Measurements from ENCODE around the gene KRTAP16-1. TPM values are rescaled to one million over a fixed set of nuclear protein-coding genes. Genes with fewer than 3 reads are reported as not detected.
A peak's percentile ranks its signal among the peaks of the same experiment; 100 is the strongest.

The KRTAP16-1 gene
- polyA plus RNA-seq, 1 donor, result not detected

- Histone ChIP-seq H3K36me3 (ENCODE audit: control insufficient read depth, insufficient read depth, low read length) (no peaks in the 10 kb centered on the region), H3K4me1 (ENCODE audit: control insufficient read depth, insufficient read depth, low read length) (no peaks in the 10 kb centered on the region), H3K9me3 (ENCODE audit: control insufficient read depth, low read depth, low read length) (no peaks in the 10 kb centered on the region), H3K4me3 (ENCODE audit: low read length) (no peak overlapping the region), H3K27ac (ENCODE audit: low read length) (no peak overlapping the region), H3K27me3 (ENCODE audit: control insufficient read depth, insufficient read depth, low read length) (no peaks in the 10 kb centered on the region)
- DNase-seq, result peak in 1 of 2 donors; percentile 18
- WGBS (ENCODE audit: insufficient coverage, low lambda C conversion rate), result 0% methylated on average over 1 of the region's 13 CpGs
These were observed 20.3 kb upstream of the KRTAP16-1 start for GRCh38 chr17:41329279-41329948.

GRCh38 chr17:41328207-41328606, 19.1 kb upstream of the KRTAP16-1 start:
- no peak for DNase-seq
- Histone ChIP-seq H3K4me3 (ENCODE audit: low read length) (no peak overlapping the region), H3K36me3 (ENCODE audit: control insufficient read depth, insufficient read depth, low read length) (no peaks in the 10 kb centered on the region), H3K9me3 (ENCODE audit: control insufficient read depth, low read depth, low read length) (no peaks in the 10 kb centered on the region), H3K27me3 (ENCODE audit: control insufficient read depth, insufficient read depth, low read length) (no peaks in the 10 kb centered on the region), H3K27ac (ENCODE audit: low read length) (no peak overlapping the region), H3K4me1 (ENCODE audit: control insufficient read depth, insufficient read depth, low read length) (no peaks in the 10 kb centered on the region)
- WGBS (ENCODE audit: insufficient coverage, low lambda C conversion rate), result no CpG with 5 or more reads among the region's 7 CpGs

DNA sequence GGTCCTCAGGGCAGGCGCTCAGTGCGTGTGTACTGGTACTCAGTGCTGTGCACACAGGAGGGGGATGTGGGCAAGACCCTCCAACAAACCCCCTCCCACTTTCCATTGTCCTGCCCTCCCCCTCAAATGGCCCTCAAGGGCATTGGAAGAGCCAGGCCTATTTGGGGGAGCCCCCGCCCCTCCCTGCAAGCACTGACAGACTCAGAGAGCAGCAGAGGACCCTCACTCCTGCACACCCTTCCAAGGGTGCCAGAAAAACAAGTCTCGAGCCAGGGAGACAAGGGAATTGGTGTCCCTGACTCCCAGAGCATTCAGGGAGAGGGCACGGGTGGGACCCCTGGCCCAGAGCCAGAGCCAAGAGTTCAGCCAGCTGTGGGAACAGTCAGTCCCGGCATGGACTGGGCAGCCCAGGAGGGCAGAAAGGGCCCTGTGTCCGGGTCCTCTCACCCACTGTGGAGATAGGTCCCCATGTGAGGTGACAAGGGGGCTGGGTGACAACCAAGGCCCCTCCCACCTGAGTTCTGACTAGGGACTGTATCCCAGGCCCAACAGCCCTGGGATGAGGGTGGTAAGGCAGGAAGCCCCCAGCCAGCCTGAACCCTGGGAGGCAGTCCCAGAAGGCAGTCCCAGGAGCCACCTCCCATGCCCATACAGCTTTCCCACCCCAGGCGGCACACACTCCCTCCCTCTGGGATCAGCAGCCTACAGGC, 18.5 kb upstream of the KRTAP16-1 start:
- Histone ChIP-seq H3K27me3 (ENCODE audit: control insufficient read depth, insufficient read depth, low read length) (no peaks in the 10 kb centered on the region), H3K4me1 (ENCODE audit: control insufficient read depth, insufficient read depth, low read length) (no peaks in the 10 kb centered on the region), H3K9me3 (ENCODE audit: control insufficient read depth, low read depth, low read length) (no peaks in the 10 kb centered on the region), H3K27ac (ENCODE audit: low read length) (no peak overlapping the region), H3K36me3 (ENCODE audit: control insufficient read depth, insufficient read depth, low read length) (no peaks in the 10 kb centered on the region), H3K4me3 (ENCODE audit: low read length) (no peak overlapping the region)
- no peak for DNase-seq
- WGBS (ENCODE audit: insufficient coverage, low lambda C conversion rate), result no CpG with 5 or more reads among the region's 8 CpGs

GRCh38 chr17:41326173-41327145, 17.4 kb upstream of the KRTAP16-1 start:
- no peak overlapping the region for H3K27ac ChIP-seq (ENCODE audit: low read length)
- no peaks in the 10 kb centered on the region for H3K27me3 ChIP-seq (ENCODE audit: control insufficient read depth, insufficient read depth, low read length)
- no peaks in the 10 kb centered on the region for H3K36me3 ChIP-seq (ENCODE audit: control insufficient read depth, insufficient read depth, low read length)
- DNase-seq, result no peak
- H3K4me1 ChIP-seq (ENCODE audit: control insufficient read depth, insufficient read depth, low read length), result no peaks in the 10 kb centered on the region
- H3K9me3 ChIP-seq (ENCODE audit: control insufficient read depth, low read depth, low read length), result no peaks in the 10 kb centered on the region
- H3K4me3 ChIP-seq (ENCODE audit: low read length), result no peak overlapping the region
- no CpG with 5 or more reads among the region's 18 CpGs for WGBS (ENCODE audit: insufficient coverage, low lambda C conversion rate)

DNA sequence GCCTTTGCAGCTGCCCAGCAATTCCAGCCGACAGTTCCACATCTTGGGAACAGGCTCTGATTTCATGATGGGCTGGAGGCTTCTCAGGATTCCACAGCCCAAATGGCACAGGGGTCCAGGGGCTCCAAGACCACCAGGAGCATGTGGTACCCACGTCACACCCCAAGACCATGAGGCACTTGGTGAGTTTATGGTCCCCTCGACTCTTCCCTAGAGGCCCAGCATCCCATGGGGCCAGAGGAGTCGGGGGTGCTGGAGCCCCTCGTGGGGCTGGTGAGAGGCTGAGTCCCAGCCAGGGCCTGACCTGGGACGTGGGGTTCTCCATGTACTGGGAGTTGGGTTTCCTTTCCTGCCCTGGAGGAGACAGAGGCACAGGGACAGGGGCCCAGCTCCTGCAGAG, 16.5 kb upstream of the KRTAP16-1 start:
- Histone ChIP-seq H3K27ac (ENCODE audit: low read length) (no peak overlapping the region), H3K36me3 (ENCODE audit: control insufficient read depth, insufficient read depth, low read length) (no peaks in the 10 kb centered on the region), H3K4me3 (ENCODE audit: low read length) (no peak overlapping the region), H3K27me3 (ENCODE audit: control insufficient read depth, insufficient read depth, low read length) (no peaks in the 10 kb centered on the region), H3K4me1 (ENCODE audit: control insufficient read depth, insufficient read depth, low read length) (no peaks in the 10 kb centered on the region), H3K9me3 (ENCODE audit: control insufficient read depth, low read depth, low read length) (no peaks in the 10 kb centered on the region)
- WGBS (ENCODE audit: insufficient coverage, low lambda C conversion rate), result no CpG with 5 or more reads among the region's 6 CpGs
- DNase-seq, result no peak

- H3K36me3 ChIP-seq (ENCODE audit: control insufficient read depth, insufficient read depth, low read length), result no peaks in the 10 kb centered on the region
- WGBS (ENCODE audit: insufficient coverage, low lambda C conversion rate), result no CpG with 5 or more reads among the region's 10 CpGs
- DNase-seq, result no peak
These were observed 16.0 kb upstream of the KRTAP16-1 start for GRCh38 chr17:41325126-41325525.

GRCh38 chr17:41324180-41325075, 15.3 kb upstream of the KRTAP16-1 start:
- Histone ChIP-seq H3K27ac (ENCODE audit: low read length) (no peak overlapping the region), H3K4me1 (ENCODE audit: control insufficient read depth, insufficient read depth, low read length) (no peaks in the 10 kb centered on the region), H3K9me3 (ENCODE audit: control insufficient read depth, low read depth, low read length) (peaks cover 2% of the 10 kb centered on the region), H3K27me3 (ENCODE audit: control insufficient read depth, insufficient read depth, low read length) (no peaks in the 10 kb centered on the region), H3K4me3 (ENCODE audit: low read length) (no peak overlapping the region), H3K36me3 (ENCODE audit: control insufficient read depth, insufficient read depth, low read length) (no peaks in the 10 kb centered on the region)
- peak in 1 of 2 donors; percentile 10 for DNase-seq
- WGBS (ENCODE audit: insufficient coverage, low lambda C conversion rate), result no CpG with 5 or more reads among the region's 16 CpGs

More at GRCh38 chr17:41325126-41325525, 16.0 kb upstream of the KRTAP16-1 start:
- H3K4me1 ChIP-seq (ENCODE audit: control insufficient read depth, insufficient read depth, low read length), result no peaks in the 10 kb centered on the region
- no peaks in the 10 kb centered on the region for H3K27me3 ChIP-seq (ENCODE audit: control insufficient read depth, insufficient read depth, low read length)
- no peaks in the 10 kb centered on the region for H3K9me3 ChIP-seq (ENCODE audit: control insufficient read depth, low read depth, low read length)
- H3K27ac ChIP-seq (ENCODE audit: low read length), result no peak overlapping the region
- no peak overlapping the region for H3K4me3 ChIP-seq (ENCODE audit: low read length)

DNA sequence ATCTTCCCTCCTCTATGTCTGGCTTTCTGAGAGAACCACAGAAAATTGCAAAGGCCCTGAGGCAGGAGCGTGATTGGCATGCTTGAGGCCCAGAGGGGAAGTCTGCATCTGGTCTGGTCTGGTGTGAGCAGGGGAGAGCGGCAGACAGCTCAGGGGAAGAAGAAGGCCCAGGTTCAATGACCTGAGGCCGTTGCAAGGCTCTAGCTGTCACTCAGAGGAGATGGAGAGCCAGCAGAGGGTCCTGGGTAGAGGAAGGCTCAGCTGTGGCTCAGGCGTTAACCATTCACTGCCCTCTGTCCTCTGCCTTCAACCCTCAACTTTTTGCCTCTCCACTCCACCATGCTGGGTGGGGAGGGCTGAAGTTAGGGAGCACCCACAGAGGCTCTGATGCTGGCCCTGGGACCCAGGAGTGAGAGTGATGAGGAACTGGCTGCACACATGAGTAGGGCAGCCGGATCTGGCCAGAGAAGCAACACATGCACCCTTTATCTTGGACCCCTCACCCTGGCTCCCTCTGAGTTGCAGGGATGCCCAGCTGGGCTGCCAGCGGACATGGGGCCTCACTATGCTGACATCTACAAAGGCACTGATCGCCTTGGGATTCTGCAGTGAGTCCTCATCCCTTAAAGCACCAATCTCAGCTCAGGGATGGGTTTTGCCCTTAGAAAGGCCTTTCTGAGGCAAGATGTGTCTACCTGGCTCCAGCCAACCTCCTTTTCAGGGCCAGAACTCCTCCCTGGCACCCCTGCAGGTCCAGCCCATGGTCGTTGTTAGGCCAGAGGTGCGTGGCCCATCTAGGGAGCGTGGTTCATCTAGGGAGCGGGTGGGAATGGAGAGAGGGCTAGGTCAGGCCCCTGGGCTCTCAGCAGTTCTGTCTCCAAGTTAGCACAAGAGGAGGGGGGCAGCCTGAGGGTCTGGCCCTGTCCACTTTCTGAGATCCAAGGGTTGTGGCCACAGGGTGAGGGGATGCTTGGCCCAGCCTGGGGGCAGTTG, 14.1 kb upstream of the KRTAP16-1 start:
- H3K27me3 ChIP-seq (ENCODE audit: control insufficient read depth, insufficient read depth, low read length), result no peaks in the 10 kb centered on the region
- no peak for DNase-seq
- peaks cover 2% of the 10 kb centered on the region for H3K9me3 ChIP-seq (ENCODE audit: control insufficient read depth, low read depth, low read length)
- 100% methylated on average over 1 of the region's 11 CpGs for WGBS (ENCODE audit: insufficient coverage, low lambda C conversion rate)
- no peak overlapping the region for H3K27ac ChIP-seq (ENCODE audit: low read length)
- H3K4me3 ChIP-seq (ENCODE audit: low read length), result no peak overlapping the region
- H3K4me1 ChIP-seq (ENCODE audit: control insufficient read depth, insufficient read depth, low read length), result no peaks in the 10 kb centered on the region
- H3K36me3 ChIP-seq (ENCODE audit: control insufficient read depth, insufficient read depth, low read length), result no peaks in the 10 kb centered on the region

All from large intestine (tissue), 3 donors.